Measurements from ENCODE around the gene MYO5A. TPM values are rescaled to one million over a fixed set of nuclear protein-coding genes. Genes with fewer than 3 reads are reported as not detected.

Gene MYO5A
- total and polyA plus RNA-seq, 2 donors (not counting 3 experiments of a cell fraction or from before 2014, with no cell fraction given), result 31.9 to 91.9 TPM

DNA sequence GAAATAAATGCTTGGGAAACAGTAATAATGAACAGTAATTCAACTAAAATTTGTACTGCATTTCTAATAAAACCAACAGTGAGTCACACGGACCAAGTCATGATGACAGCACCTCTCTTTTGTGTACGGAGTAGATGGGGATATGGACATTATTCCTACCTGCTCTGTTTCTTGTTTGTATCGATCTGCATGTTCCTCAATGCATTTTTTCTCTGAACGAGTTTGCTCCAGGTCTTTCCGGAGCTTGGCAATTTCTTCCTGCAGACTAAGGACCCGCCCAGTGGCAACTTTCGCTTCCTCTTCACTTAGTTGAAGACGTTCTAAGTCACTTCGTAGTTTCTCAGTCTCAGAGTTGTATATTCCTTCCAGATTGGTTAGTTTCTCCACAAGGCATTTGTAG is 158.7 kb downstream of the MYO5A start:
- FAIRE-seq (no peak), DNase-seq (ENCODE audit: low read depth, low spot score) (no peak)
- no peaks in the 10 kb centered on the region for H3K4me1 ChIP-seq (ENCODE audit: control insufficient read depth, extremely low read depth, insufficient read depth, low read length)
- H4K20me1 ChIP-seq (replicated peaks; ENCODE audit: control insufficient read depth, extremely low read depth, insufficient read depth, low read length), result no peaks in the 10 kb centered on the region
- no peaks in the 10 kb centered on the region for H3K27me3 ChIP-seq (ENCODE audit: control insufficient read depth in 2 of 2, insufficient read depth in 2 of 2, low read length in 2 of 2)
- H3K79me2 ChIP-seq (ENCODE audit: control insufficient read depth, insufficient read depth, low read length), result no peaks in the 10 kb centered on the region
- dilution Hi-C loops (cut with MboI; ENCODE audit: extremely low pct_ligation_motif_present, low sequenced_read_pairs), result no loop called here
- H2AFZ ChIP-seq (ENCODE audit: low read depth, low read length), result no peak overlapping the region
- H3K4me2 ChIP-seq (ENCODE audit: insufficient read depth, low read length), result no peak overlapping the region
- H3K27ac ChIP-seq (ENCODE audit: insufficient read depth, low read depth, low read length), result no peak overlapping the region
- no peaks in the 10 kb centered on the region for H3K9me1 ChIP-seq (replicated peaks; ENCODE audit: control insufficient read depth, extremely low read depth, insufficient read depth, low read length)
- H3K9me3 ChIP-seq (replicated peaks; ENCODE audit: control insufficient read depth, insufficient read depth, low read length), result no peaks in the 10 kb centered on the region
- ChIA-PET CTCF (interaction anchor here (1.0 kb wide), 1 partner anchor 10 kb away, joined by 4 read pairs; no protein-coding TSS in a partner anchor), POLR2A (no interaction called here)
- BruUV-seq (replicated peaks), result no TSS peak
- H3K36me3 ChIP-seq (ENCODE audit: control insufficient read depth in 2 of 2, extremely low read depth in 1 of 2, insufficient read depth in 2 of 2, low read length in 2 of 2), result peaks cover 7 to 24% of the 10 kb centered on the region in 2 experiments
- no peak for TF ChIP-seq JUN (IDR thresholded peaks at IDR 0.05; ENCODE audit: borderline replicate concordance, insufficient read depth, insufficient read length, low read depth)
- no peak for TF ChIP-seq POLR2AphosphoS5 (IDR thresholded peaks at IDR 0.05; ENCODE audit: insufficient read depth, low read depth, low read length)
- no peak for TF ChIP-seq POLR2A (IDR thresholded peaks at IDR 0.05; ENCODE audit: low read depth, low read length)
- TF ChIP-seq GATA2 (IDR thresholded peaks at IDR 0.05; ENCODE audit: insufficient read depth, insufficient read length, low read depth, low read length), result no peak
- TF ChIP-seq EZH2 (IDR thresholded peaks at IDR 0.05; ENCODE audit: borderline replicate concordance, low read depth, low read length, severe bottlenecking), result no peak
- no peak for TF ChIP-seq MYC (IDR thresholded peaks at IDR 0.05; ENCODE audit: low read depth, low read length)
- no peak for TF ChIP-seq FOS (IDR thresholded peaks at IDR 0.05; ENCODE audit: borderline replicate concordance, insufficient read depth, low read length)
- TF ChIP-seq, protein P1, sequence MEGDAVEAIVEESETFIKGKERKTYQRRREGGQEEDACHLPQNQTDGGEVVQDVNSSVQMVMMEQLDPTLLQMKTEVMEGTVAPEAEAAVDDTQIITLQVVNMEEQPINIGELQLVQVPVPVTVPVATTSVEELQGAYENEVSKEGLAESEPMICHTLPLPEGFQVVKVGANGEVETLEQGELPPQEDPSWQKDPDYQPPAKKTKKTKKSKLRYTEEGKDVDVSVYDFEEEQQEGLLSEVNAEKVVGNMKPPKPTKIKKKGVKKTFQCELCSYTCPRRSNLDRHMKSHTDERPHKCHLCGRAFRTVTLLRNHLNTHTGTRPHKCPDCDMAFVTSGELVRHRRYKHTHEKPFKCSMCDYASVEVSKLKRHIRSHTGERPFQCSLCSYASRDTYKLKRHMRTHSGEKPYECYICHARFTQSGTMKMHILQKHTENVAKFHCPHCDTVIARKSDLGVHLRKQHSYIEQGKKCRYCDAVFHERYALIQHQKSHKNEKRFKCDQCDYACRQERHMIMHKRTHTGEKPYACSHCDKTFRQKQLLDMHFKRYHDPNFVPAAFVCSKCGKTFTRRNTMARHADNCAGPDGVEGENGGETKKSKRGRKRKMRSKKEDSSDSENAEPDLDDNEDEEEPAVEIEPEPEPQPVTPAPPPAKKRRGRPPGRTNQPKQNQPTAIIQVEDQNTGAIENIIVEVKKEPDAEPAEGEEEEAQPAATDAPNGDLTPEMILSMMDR (IDR thresholded peaks at IDR 0.05; ENCODE audit: extremely low read depth in 1 of 2, insufficient read depth in 1 of 2, low read depth in 1 of 2, low read length in 2 of 2), result no peak
- TF ChIP-seq, protein P2, sequence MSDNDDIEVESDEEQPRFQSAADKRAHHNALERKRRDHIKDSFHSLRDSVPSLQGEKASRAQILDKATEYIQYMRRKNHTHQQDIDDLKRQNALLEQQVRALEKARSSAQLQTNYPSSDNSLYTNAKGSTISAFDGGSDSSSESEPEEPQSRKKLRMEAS (IDR thresholded peaks at IDR 0.05; ENCODE audit: insufficient read depth, insufficient read length), result no peak
- no peak overlapping the region for H3K9ac ChIP-seq (replicated peaks; ENCODE audit: extremely low read depth, insufficient read depth, low read length)
- intact Hi-C loops (cut with micrococcal nuclease), result no loop called here
- no peak overlapping the region for H3K4me3 ChIP-seq (replicated peaks in 1 of 3; ENCODE audit: insufficient read depth in 1 of 3, low read depth in 1 of 3, low read length in 3 of 3)

Measured in endothelial cell of umbilical vein (primary cell).